Neutrophil (primary cell): Measurements from ENCODE around the gene RPL29.
"Not testable (repeated sequence)": the region's sequence is repeated elsewhere in the genome, so short reads cannot be mapped to it uniquely, and the experiment has no call there.

Source experiments
- H3K27ac ChIP-seq: fragments of 200-600 bp; sonication (generic); 2 replicates; pipeline ENCODE4 v1.5.1; 2016; ENCODE audit warnings: mild to moderate bottlenecking, moderate library complexity
- H3K27me3 ChIP-seq: fragments of 200-600 bp; sonication (generic); 2 replicates; pipeline ENCODE4 v1.6.0; 2016; ENCODE audit warnings: mild to moderate bottlenecking
- H3K36me3 ChIP-seq: fragments of 200-600 bp; sonication (generic); 2 replicates; pipeline ENCODE4 v1.5.1; 2017
- H3K4me1 ChIP-seq, 2 experiments: fragments of 200-600 bp in 1 of 2; sonication (generic) in 1 of 2; 1 replicate in 1 of 2; 2 replicates in 1 of 2; pipeline versions ENCODE4 v1.5.1 to v1.6.1; 2013 to 2016; ENCODE audit warnings: low read depth in 1 of 2, low read length in 1 of 2, mild to moderate bottlenecking in 1 of 2, moderate library complexity in 1 of 2; ENCODE audit not compliant: control insufficient read depth in 1 of 2, insufficient read depth in 1 of 2
- H3K4me3 ChIP-seq, 2 experiments: fragments of 200-600 bp in 1 of 2; sonication (generic) in 1 of 2; 1 replicate in 1 of 2; 2 replicates in 1 of 2; pipeline ENCODE4 v1.5.1; 2013 to 2016; ENCODE audit warnings: low read depth in 1 of 2, low read length in 1 of 2, mild to moderate bottlenecking in 1 of 2, moderate library complexity in 1 of 2
- H3K9me3 ChIP-seq: fragments of 200-600 bp; sonication (generic); 2 replicates; pipeline ENCODE4 v1.5.1; 2016
- TF ChIP-seq, protein P1 (sequence below): fragments of 200-600 bp; sonication (generic); IDR thresholded peaks from 2 replicates; pipeline ENCODE4 v1.5.1; 2016; ENCODE audit warnings: antibody characterized with exemption

The RPL29 gene

DNA sequence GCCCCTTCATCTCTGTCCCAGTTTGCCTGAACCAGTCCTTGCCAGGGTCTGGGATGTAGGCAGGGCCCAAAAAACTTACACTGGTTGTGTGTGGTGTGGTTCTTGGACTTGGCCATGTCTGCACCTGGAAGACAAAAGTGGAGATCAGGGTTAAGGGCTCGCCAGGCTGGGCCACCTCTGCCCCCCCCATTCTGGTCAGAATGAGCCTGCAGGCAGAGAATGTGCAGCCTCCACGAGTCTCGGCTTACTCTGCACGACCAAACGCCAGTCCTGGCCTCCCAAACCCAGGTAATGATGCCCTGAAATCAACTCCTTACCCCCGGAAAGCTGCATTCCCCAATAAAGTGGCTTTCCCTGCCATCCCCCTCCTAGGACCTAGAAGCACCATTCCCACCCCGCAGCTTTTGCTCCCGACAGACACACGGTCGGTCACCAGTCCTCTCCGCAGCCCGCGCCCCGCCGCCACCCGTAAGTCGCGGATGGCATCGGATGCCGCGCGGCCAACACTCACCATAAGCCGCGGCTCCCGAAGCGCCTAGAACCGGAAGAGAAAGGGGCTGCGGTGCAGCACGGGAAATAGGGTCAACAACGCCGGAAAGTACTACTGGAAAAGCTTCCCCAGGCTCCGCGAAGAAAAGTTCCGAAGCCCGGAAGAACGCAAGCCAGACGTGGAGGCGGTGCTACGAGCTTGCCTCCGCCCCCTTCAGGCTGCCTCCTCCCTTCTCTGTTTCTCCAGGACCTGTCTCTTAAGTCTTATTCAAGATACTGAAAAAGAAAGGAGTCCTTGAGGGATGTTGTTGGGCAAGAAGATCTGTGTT, at the start of gene RPL29:
Gene RPL29, minus strand, starts transcription at position 550 of the 818 bp plus-strand sequence. Its CDS starts 434 bp downstream, at position 116.
- H3K4me3 ChIP-seq, result peak within 1 kb of the TSS; percentile 76 to 78
- TF ChIP-seq, protein P1, sequence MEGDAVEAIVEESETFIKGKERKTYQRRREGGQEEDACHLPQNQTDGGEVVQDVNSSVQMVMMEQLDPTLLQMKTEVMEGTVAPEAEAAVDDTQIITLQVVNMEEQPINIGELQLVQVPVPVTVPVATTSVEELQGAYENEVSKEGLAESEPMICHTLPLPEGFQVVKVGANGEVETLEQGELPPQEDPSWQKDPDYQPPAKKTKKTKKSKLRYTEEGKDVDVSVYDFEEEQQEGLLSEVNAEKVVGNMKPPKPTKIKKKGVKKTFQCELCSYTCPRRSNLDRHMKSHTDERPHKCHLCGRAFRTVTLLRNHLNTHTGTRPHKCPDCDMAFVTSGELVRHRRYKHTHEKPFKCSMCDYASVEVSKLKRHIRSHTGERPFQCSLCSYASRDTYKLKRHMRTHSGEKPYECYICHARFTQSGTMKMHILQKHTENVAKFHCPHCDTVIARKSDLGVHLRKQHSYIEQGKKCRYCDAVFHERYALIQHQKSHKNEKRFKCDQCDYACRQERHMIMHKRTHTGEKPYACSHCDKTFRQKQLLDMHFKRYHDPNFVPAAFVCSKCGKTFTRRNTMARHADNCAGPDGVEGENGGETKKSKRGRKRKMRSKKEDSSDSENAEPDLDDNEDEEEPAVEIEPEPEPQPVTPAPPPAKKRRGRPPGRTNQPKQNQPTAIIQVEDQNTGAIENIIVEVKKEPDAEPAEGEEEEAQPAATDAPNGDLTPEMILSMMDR, result peak; percentile 30

DNA sequence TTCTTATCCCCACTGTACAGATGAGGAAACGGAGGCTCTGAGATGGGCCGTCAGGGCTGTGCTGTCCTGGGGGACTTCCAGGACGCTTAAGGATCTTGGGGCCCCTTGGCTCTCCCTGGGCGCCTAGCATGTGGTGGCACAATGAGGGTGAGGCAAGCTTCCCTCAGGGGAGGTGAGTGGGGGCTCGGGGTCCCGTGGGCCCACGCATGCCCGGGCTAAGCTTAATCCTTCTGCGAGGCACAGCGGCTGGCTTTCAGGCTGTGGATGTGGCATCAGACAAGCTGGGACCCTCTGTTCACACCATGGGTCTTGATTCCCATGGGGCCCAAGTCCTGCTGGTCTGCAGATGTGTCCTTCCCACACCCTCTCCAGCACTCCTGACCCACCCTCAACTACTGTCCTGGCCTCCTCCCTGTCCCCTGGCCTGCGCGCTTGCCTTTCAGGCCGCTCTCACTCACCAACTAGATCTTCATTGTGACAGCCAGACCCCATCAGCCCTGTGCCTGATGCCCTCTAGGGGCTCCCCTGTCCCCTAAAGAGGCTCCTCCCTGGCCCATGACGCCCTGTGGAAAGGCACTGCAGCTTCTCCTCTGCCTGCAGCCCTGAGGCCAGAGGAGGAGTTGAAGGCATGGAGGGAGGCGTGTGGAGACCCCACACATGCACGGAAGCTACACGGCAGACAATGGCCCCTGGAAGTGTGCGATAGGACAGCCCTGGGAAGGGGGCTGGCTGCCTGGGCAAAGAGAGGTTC, 49.3 kb upstream of the RPL29 start:
- H3K36me3 ChIP-seq, result no peaks in the 10 kb centered on the region
- no peak overlapping the region for H3K4me3 ChIP-seq
- TF ChIP-seq, protein P1, result no peak
- no peak overlapping the region for H3K27ac ChIP-seq
- H3K4me1 ChIP-seq, result no peaks in the 10 kb centered on the region
- no peaks in the 10 kb centered on the region for H3K9me3 ChIP-seq
- H3K27me3 ChIP-seq, result no peaks in the 10 kb centered on the region

More for the DNA sequence above, at the start of gene RPL29:
- peaks cover 20% of the 10 kb centered on the region for H3K36me3 ChIP-seq
- peaks cover 12 to 15% of the 10 kb centered on the region in 2 experiments for H3K4me1 ChIP-seq
- peak within 1 kb of the TSS; percentile 70 for H3K27ac ChIP-seq
- peaks cover 4% of the 10 kb centered on the region for H3K27me3 ChIP-seq
- H3K9me3 ChIP-seq, result no peaks in the 10 kb centered on the region

DNA sequence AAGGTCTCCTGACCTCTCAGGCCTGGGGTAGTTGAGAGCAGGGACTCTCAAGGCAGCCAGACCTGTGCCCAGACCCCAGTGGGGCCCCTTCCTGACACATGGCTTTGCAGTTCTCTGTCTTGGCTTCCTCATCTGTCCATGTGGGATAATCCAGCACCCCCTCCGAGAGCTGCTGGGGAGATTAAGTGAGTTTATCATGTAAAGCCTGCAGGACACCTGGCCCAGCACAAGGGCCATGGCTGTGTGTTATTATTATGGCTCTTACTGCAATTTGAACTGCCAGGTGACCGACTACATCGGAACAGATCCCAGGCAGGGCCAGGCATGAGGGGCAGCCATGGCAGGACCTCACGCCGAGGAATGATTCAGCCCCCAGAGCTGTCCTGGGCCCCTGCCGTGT, 48.1 kb upstream of the RPL29 start:
- TF ChIP-seq, protein P1, result no peak
- Histone ChIP-seq H3K36me3 (no peaks in the 10 kb centered on the region), H3K9me3 (no peaks in the 10 kb centered on the region), H3K4me1 (no peaks in the 10 kb centered on the region), H3K27ac (no peak overlapping the region), H3K4me3 (no peak overlapping the region), H3K27me3 (no peaks in the 10 kb centered on the region)

DNA sequence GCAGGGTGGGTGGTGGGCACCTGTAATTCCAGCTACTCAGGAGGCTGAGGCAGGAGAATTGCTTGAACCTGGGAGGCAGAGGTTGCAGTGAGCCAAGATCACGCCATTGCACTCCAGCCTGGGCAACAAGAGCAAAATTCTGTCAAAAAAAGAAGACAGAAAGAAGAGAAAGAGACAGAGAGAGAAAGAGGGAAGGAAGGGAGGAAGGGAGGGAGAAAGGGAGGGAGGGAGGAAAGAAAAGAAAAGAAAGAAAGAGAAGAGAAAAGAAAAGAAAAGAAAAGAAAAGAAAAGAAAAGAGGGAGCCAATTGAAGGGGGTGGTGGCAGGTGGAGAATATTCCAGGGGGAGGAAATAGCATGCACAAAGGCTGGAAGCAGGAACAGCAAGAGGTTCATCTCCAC, 47.3 kb upstream of the RPL29 start:
- not testable (repeated sequence) for H3K4me1 ChIP-seq, H3K27me3 ChIP-seq, H3K36me3 ChIP-seq, H3K9me3 ChIP-seq, H3K4me3 ChIP-seq, H3K27ac ChIP-seq

DNA sequence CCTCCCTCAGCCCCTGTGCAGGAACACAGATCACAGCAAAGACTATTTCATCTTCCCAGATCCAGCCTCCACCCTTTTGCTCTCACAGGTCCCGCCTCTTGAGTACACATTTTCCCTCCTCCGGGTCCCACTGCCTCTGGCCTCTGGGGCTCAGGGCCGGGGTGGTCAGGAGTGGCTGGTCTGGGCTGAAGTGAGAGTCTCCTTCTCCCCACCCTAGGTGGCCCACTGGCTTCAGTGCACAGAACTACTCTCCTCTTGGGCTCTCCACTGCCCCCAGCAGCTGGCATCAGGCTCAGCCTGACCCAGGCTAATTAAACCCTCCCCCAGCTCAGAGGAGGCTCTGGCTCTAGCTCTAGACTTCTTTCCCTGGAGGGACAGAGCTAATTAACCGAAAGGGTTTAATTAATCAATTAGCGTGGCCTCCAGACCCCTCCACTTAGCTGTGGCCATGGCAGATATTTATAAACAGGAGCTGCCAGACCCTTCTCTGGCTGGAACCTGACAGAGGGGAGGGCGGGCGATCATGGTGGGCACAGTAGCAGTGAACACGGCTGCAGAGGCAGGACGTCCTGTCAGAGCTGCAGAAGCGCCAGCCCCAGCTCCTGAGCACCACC, 45.5 kb upstream of the RPL29 start:
- H3K4me3 ChIP-seq, result no peak overlapping the region
- no peaks in the 10 kb centered on the region for H3K9me3 ChIP-seq
- H3K27me3 ChIP-seq, result no peaks in the 10 kb centered on the region
- no peaks in the 10 kb centered on the region for H3K36me3 ChIP-seq
- no peak overlapping the region for H3K27ac ChIP-seq
- TF ChIP-seq, protein P1, result no peak
- no peaks in the 10 kb centered on the region for H3K4me1 ChIP-seq
